ENCODE measurements around the gene SERPINB11. TPM values are rescaled to one million over a fixed set of nuclear protein-coding genes. Genes with fewer than 3 reads are reported as not detected.

SERPINB11 gene
- total RNA-seq, 3 donors from 2014 or later, result not detected

DNA sequence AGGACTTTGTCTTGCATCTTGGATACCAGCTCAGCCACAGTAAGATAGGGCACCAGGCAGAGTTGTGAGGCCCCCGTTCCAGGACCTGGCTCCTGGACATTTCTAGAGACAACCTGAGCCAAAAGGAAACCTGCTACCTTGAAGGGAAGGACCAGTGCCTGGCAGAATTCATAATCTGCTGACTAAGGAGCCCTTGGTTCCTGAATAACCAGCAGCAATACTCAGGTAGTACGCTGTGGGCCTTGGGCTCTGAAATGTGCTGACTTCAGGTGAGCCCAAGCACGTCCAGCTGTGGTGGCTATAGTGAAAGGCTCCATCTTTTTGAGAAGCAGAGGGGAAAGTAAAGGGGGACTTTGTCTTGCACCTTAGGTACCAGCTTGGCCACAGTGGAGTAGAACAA is 28.5 kb downstream of the SERPINB11 start:
- Histone ChIP-seq H3K4me1 (no peaks in the 10 kb centered on the region), H3K27ac (no peak overlapping the region), H3K36me3 (no peaks in the 10 kb centered on the region), H3K4me3 (no peak overlapping the region), H3K9me3 (no peaks in the 10 kb centered on the region), H3K27me3 (no peaks in the 10 kb centered on the region)
- intact Hi-C loops (cut with DNase I; ENCODE audit: low total_unique reads), result no loop called here
- no peak for DNase-seq (ENCODE audit: low spot score in 2 of 2)
- TF ChIP-seq POLR2A (IDR thresholded peaks at IDR 0.05) (no peak), POLR2AphosphoS5 (IDR thresholded peaks at IDR 0.05) (no peak)
- TF ChIP-seq, protein P1, sequence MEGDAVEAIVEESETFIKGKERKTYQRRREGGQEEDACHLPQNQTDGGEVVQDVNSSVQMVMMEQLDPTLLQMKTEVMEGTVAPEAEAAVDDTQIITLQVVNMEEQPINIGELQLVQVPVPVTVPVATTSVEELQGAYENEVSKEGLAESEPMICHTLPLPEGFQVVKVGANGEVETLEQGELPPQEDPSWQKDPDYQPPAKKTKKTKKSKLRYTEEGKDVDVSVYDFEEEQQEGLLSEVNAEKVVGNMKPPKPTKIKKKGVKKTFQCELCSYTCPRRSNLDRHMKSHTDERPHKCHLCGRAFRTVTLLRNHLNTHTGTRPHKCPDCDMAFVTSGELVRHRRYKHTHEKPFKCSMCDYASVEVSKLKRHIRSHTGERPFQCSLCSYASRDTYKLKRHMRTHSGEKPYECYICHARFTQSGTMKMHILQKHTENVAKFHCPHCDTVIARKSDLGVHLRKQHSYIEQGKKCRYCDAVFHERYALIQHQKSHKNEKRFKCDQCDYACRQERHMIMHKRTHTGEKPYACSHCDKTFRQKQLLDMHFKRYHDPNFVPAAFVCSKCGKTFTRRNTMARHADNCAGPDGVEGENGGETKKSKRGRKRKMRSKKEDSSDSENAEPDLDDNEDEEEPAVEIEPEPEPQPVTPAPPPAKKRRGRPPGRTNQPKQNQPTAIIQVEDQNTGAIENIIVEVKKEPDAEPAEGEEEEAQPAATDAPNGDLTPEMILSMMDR (IDR thresholded peaks at IDR 0.05), result no peak

DNA sequence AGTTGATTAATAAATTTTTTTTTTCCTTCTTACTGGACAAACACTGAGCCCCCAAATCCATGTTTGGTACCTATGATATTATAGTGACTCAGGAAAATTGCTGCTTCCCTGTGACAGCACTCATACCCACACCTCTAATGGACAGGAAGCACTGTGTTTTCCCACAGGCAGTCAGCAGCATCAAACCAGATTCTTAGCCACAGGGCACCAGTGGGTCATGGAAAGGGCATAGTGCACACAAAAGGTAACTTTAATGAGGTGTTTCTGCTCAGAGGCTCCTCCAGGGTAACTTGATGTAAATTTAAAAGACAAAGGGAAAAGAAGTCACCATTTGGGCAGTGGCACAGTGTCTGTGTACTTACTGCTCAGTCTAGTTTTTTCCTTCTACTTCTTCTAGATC is 34.1 kb downstream of the SERPINB11 start:
- H3K4me1 ChIP-seq, result no peaks in the 10 kb centered on the region
- H3K4me3 ChIP-seq, result no peak overlapping the region
- no peaks in the 10 kb centered on the region for H3K9me3 ChIP-seq
- TF ChIP-seq POLR2AphosphoS5 (IDR thresholded peaks at IDR 0.05), result no peak
- no peak for TF ChIP-seq POLR2A (IDR thresholded peaks at IDR 0.05)
- TF ChIP-seq, protein P1 (IDR thresholded peaks at IDR 0.05), result no peak
- H3K27ac ChIP-seq, result no peak overlapping the region
- intact Hi-C loops (cut with DNase I; ENCODE audit: low total_unique reads), result no loop called here
- no peaks in the 10 kb centered on the region for H3K27me3 ChIP-seq
- DNase-seq (ENCODE audit: low spot score in 2 of 2), result no peak
- H3K36me3 ChIP-seq, result no peaks in the 10 kb centered on the region

DNA sequence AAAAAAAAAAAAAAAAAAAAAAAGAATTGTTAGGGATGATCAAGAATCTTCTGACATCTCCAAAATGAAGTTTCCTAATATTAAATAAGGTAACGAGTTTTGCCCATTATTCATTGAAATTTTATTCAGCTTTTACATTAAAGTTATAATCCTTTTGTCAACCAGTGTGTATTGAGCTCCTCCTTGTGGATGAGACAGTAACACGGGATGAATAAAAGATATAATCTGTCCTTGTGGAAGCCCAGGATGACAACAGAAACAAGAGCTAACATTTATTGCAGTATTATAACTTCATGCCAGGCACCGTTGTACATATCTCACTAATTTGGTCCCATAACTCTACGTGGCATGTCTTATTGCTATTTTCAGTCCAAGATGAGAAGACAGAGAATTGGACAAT is 39.0 kb downstream of the SERPINB11 start:
- TF ChIP-seq POLR2A (IDR thresholded peaks at IDR 0.05), result no peak
- TF ChIP-seq, protein P1 (IDR thresholded peaks at IDR 0.05), result no peak
- no peak for TF ChIP-seq POLR2AphosphoS5 (IDR thresholded peaks at IDR 0.05)
- intact Hi-C loops (cut with DNase I; ENCODE audit: low total_unique reads), result no loop called here

DNA sequence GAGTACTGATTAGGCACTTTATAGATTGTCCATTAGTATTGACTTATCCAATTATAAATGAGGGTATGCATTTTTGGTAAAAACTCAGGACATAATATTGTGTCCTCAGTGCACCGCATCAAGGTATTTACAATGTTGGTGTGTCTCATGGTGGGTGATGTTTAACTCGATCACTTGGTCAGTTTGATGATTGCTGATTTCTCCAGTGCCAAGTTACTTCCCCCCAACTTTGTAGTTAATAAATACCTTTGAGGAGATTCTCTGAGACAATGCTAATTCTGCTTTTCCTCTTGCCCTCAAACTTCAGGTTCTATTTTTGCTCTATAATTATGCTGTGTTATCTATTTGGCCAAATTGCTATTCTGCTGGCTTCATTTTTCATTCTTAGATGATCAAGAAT is 44.2 kb downstream of the SERPINB11 start:
- no peaks in the 10 kb centered on the region for H3K27me3 ChIP-seq
- TF ChIP-seq, protein P1 (IDR thresholded peaks at IDR 0.05), result no peak
- TF ChIP-seq POLR2AphosphoS5 (IDR thresholded peaks at IDR 0.05) (no peak), POLR2A (IDR thresholded peaks at IDR 0.05) (no peak)

More for the DNA sequence above, 39.0 kb downstream of the SERPINB11 start:
- Histone ChIP-seq H3K9me3 (no peaks in the 10 kb centered on the region), H3K27ac (no peak overlapping the region), H3K36me3 (no peaks in the 10 kb centered on the region), H3K27me3 (no peaks in the 10 kb centered on the region), H3K4me3 (no peak overlapping the region), H3K4me1 (no peaks in the 10 kb centered on the region)
- DNase-seq (ENCODE audit: low spot score in 2 of 2), result no peak

DNA sequence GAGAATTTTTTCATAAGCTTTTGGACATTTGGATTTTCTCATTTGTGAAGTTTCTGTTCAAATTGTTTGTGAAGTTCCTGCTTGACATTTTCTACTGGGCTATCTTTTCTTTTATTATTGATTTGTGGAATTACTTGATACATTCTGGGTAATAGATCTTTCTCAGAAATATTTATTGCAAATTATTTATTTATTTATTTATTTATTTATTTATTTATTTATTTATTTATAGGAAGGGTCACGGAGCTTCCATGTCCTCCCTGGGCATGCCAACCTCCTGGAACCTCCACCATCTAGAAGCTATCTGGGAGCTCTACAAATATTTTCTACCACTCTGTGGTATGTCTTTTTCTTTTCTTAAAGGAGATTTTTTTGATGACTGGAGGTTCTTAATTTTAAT is 46.7 kb downstream of the SERPINB11 start:
- Histone ChIP-seq H3K27me3 (no peaks in the 10 kb centered on the region), H3K4me3 (no peak overlapping the region), H3K4me1 (no peaks in the 10 kb centered on the region), H3K27ac (no peak overlapping the region), H3K9me3 (no peaks in the 10 kb centered on the region), H3K36me3 (no peaks in the 10 kb centered on the region)
- TF ChIP-seq POLR2AphosphoS5 (IDR thresholded peaks at IDR 0.05) (no peak), POLR2A (IDR thresholded peaks at IDR 0.05) (no peak)
- TF ChIP-seq, protein P1 (IDR thresholded peaks at IDR 0.05), result no peak
- no peak for DNase-seq (ENCODE audit: low spot score in 2 of 2)
- intact Hi-C loops (cut with DNase I; ENCODE audit: low total_unique reads), result no loop called here

More for the DNA sequence above, 44.2 kb downstream of the SERPINB11 start:
- no peak overlapping the region for H3K27ac ChIP-seq
- H3K36me3 ChIP-seq, result no peaks in the 10 kb centered on the region
- DNase-seq (ENCODE audit: low spot score in 2 of 2), result no peak
- no peaks in the 10 kb centered on the region for H3K9me3 ChIP-seq
- no peaks in the 10 kb centered on the region for H3K4me1 ChIP-seq
- H3K4me3 ChIP-seq, result no peak overlapping the region
- intact Hi-C loops (cut with DNase I; ENCODE audit: low total_unique reads), result no loop called here
